Activated T-cell treated with anti-CD3 and anti-CD28 coated beads, Interleukin-2, amount 50 U/mL, for 24 hours (primary cell): ENCODE data around the gene SIN3B.
"Not testable (repeated sequence)": the region's sequence is repeated elsewhere in the genome, so short reads cannot be mapped to it uniquely, and the experiment has no call there.

Experiments
- DNase-seq: peaks from one replicate; pipeline ENCODE4 v3.0.0-alpha.2; 2020
- H3K27ac Mint-ChIP-seq: 2 replicates; pipeline ENCODE4 v1.8.0; 2020; ENCODE audit warnings: mild to moderate bottlenecking, mixed read lengths
- H3K27me3 Mint-ChIP-seq: 2 replicates; pipeline ENCODE4 v1.8.0; 2020; ENCODE audit warnings: mixed read lengths
- H3K36me3 Mint-ChIP-seq: 2 replicates; pipeline ENCODE4 v1.8.0; 2020; ENCODE audit warnings: low read depth, mixed read lengths
- H3K4me1 Mint-ChIP-seq: 2 replicates; pipeline ENCODE4 v1.8.0; 2020; ENCODE audit warnings: low read depth, mixed read lengths
- H3K4me3 Mint-ChIP-seq: 2 replicates; pipeline ENCODE4 v1.8.0; 2020; ENCODE audit warnings: mild to moderate bottlenecking, moderate library complexity, mixed read lengths
- H3K9me3 Mint-ChIP-seq: 2 replicates; pipeline ENCODE4 v1.8.0; 2020; ENCODE audit warnings: mixed read lengths

SIN3B gene, protein sequence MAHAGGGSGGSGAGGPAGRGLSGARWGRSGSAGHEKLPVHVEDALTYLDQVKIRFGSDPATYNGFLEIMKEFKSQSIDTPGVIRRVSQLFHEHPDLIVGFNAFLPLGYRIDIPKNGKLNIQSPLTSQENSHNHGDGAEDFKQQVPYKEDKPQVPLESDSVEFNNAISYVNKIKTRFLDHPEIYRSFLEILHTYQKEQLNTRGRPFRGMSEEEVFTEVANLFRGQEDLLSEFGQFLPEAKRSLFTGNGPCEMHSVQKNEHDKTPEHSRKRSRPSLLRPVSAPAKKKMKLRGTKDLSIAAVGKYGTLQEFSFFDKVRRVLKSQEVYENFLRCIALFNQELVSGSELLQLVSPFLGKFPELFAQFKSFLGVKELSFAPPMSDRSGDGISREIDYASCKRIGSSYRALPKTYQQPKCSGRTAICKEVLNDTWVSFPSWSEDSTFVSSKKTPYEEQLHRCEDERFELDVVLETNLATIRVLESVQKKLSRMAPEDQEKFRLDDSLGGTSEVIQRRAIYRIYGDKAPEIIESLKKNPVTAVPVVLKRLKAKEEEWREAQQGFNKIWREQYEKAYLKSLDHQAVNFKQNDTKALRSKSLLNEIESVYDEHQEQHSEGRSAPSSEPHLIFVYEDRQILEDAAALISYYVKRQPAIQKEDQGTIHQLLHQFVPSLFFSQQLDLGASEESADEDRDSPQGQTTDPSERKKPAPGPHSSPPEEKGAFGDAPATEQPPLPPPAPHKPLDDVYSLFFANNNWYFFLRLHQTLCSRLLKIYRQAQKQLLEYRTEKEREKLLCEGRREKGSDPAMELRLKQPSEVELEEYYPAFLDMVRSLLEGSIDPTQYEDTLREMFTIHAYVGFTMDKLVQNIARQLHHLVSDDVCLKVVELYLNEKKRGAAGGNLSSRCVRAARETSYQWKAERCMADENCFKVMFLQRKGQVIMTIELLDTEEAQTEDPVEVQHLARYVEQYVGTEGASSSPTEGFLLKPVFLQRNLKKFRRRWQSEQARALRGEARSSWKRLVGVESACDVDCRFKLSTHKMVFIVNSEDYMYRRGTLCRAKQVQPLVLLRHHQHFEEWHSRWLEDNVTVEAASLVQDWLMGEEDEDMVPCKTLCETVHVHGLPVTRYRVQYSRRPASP

DNA sequence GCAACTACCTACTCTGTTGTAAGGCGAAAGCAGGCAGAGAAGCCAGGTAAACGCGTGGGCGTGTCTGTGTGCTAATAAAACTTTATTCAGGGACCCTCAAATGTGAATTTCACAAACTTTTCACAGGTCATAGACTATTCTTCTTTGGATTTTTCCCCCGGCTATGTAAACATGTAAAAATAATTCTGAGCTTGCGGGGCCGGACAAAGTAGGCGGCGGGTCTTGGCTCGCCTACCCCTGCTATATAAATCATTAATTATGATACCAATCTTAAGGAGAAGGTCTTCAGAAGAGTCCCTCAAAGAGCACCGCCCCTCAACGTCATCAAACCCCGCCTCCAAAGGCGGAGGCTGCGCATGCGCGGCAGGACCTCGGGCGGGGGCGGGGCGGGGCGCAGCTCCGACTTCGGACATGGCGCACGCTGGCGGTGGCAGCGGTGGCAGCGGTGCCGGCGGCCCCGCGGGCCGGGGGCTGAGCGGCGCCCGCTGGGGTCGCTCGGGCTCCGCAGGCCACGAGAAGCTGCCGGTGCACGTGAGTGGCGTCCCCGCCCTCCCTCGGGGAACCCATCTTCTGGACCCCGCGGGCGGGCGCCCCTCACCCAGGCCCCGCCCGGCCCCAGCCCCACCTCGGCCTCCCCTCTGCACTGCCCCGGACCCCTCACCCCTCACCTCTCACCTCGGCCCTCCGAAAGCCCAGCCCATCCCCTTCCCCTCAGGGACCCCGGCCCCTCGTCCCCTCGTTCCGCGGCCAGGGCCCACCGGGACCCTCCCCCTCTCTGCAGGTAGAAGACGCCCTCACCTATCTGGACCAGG lies at the start of gene SIN3B:
Gene SIN3B (plus strand): TSS at position 389 of the 812 bp plus-strand sequence. CDS start 23 bp downstream, at position 412.
- DNase-seq = peak; percentile 96
- Mint-ChIP-seq H3K27me3 (peaks cover 20% of the 10 kb centered on the region), H3K9me3 (no peaks in the 10 kb centered on the region), H3K27ac (peak within 1 kb of the TSS; percentile 90), H3K36me3 (peaks cover 39% of the 10 kb centered on the region), H3K4me1 (peaks cover 39% of the 10 kb centered on the region), H3K4me3 (peak within 1 kb of the TSS; percentile 86)

- H3K9me3 Mint-ChIP-seq = no peaks in the 10 kb centered on the region
- no peak overlapping the region for H3K4me3 Mint-ChIP-seq
- H3K4me1 Mint-ChIP-seq = no peaks in the 10 kb centered on the region
- H3K27me3 Mint-ChIP-seq = peaks cover 20% of the 10 kb centered on the region
- no peak overlapping the region for H3K27ac Mint-ChIP-seq
- H3K36me3 Mint-ChIP-seq = no peaks in the 10 kb centered on the region
- no peak for DNase-seq
These were observed 49.5 kb upstream of the SIN3B start for GRCh38 chr19:16779539-16780163.

GRCh38 chr19:16782719-16783118 lies 46.5 kb upstream of the SIN3B start:
- Mint-ChIP-seq H3K36me3 (no peaks in the 10 kb centered on the region), H3K9me3 (no peaks in the 10 kb centered on the region), H3K4me1 (no peaks in the 10 kb centered on the region), H3K4me3 (no peak overlapping the region), H3K27ac (no peak overlapping the region), H3K27me3 (peaks cover 12% of the 10 kb centered on the region)
- no peak for DNase-seq

- no peaks in the 10 kb centered on the region for H3K36me3 Mint-ChIP-seq
- peaks cover 3% of the 10 kb centered on the region for H3K27me3 Mint-ChIP-seq
- H3K27ac Mint-ChIP-seq = no peak overlapping the region
- no peak for DNase-seq
- H3K4me1 Mint-ChIP-seq = no peaks in the 10 kb centered on the region
- H3K4me3 Mint-ChIP-seq = no peak overlapping the region
- H3K9me3 Mint-ChIP-seq = peaks cover 21% of the 10 kb centered on the region
These were observed 40.7 kb upstream of the SIN3B start for GRCh38 chr19:16788479-16788878.

DNA sequence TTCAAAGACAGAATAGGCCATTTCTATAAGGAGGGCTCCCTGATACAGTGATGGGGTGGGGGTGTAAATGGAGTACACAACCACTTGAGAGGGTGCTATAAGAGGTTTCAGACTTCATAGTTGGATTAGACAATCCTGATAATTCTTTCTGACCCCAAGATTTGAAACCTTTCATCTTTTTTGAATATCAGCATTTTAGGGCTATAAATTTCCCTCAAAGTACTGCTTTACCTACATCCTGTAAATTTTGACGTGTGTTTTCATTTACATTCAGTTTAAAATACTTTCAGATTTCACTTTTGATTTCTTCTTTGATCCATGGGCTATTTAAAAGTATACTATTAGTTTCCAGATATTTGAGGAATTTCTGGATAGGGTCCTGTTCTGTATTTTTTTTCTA lies 40.0 kb upstream of the SIN3B start:
- Mint-ChIP-seq H3K4me3 (no peak overlapping the region), H3K27ac (no peak overlapping the region), H3K36me3 (no peaks in the 10 kb centered on the region), H3K9me3 (peaks cover 21% of the 10 kb centered on the region), H3K4me1 (no peaks in the 10 kb centered on the region), H3K27me3 (peaks cover 3% of the 10 kb centered on the region)
- no peak for DNase-seq

GRCh38 chr19:16790051-16790450 lies 39.1 kb upstream of the SIN3B start:
- peaks cover 21% of the 10 kb centered on the region for H3K9me3 Mint-ChIP-seq
- H3K36me3 Mint-ChIP-seq = no peaks in the 10 kb centered on the region
- H3K27ac Mint-ChIP-seq = no peak overlapping the region
- DNase-seq = no peak
- H3K27me3 Mint-ChIP-seq = peaks cover 3% of the 10 kb centered on the region
- no peaks in the 10 kb centered on the region for H3K4me1 Mint-ChIP-seq
- H3K4me3 Mint-ChIP-seq = no peak overlapping the region

- H3K4me3 Mint-ChIP-seq = no peak overlapping the region
- no peak overlapping the region for H3K27ac Mint-ChIP-seq
- no peaks in the 10 kb centered on the region for H3K36me3 Mint-ChIP-seq
- H3K9me3 Mint-ChIP-seq = peaks cover 26% of the 10 kb centered on the region
- DNase-seq = no peak
- no peaks in the 10 kb centered on the region for H3K4me1 Mint-ChIP-seq
- no peaks in the 10 kb centered on the region for H3K27me3 Mint-ChIP-seq
These were observed 37.3 kb upstream of the SIN3B start for GRCh38 chr19:16791942-16792341.

DNA sequence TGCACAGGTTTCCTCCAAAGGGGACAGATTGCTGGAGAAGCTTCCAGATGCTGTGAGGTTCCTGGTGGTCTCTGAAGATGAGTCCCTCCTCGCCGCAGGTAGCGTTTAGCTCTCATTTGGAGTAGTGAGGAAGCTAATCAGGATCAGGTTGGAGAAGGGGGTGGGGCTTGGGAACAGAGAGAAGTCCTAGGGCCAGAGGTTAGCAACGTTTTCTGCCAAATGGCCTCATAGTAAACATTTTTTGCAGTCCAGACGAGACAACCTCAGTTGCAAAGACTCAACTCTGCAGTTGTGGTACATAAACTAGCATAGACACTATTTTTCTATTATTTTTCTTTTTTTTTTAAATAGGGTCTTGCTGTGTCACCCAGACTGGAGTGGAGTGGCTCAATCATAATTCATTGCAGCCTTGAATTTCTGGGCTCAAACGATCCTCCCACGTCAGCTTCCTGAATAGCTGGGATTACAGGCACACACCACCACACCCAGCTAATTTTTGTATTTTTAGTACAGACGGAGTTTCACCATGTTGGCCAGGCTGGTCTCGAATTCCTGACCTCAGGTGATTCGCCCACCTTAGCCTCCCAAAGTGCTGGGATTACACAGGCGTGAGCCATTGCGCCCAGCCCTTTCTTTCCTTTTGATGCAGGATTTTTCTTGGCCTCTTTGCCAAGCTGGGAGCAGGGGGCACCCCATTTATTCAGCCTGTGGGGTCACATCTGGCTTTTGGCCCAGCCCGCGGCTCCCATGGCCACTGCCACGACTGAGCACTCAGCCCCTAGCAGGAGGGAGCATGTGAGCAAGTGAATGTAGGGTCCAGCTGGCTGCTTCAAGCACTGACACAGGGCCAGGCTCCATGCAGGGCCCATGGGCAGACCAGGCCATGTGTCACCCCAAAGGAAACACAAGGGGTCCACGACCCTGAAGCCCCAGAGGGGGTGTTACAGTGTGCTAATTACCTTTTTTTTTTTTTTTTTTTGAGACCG lies 34.4 kb upstream of the SIN3B start:
- H3K9me3 Mint-ChIP-seq = peaks cover 16% of the 10 kb centered on the region
- H3K27ac Mint-ChIP-seq = no peak overlapping the region
- no peaks in the 10 kb centered on the region for H3K36me3 Mint-ChIP-seq
- no peak for DNase-seq
- H3K4me3 Mint-ChIP-seq = no peak overlapping the region
- H3K4me1 Mint-ChIP-seq = no peaks in the 10 kb centered on the region
- no peaks in the 10 kb centered on the region for H3K27me3 Mint-ChIP-seq

- Mint-ChIP-seq H3K27me3 (no peaks in the 10 kb centered on the region), H3K4me1 (no peaks in the 10 kb centered on the region), H3K27ac (no peak overlapping the region), H3K9me3 (peaks cover 13% of the 10 kb centered on the region), H3K4me3 (no peak overlapping the region), H3K36me3 (no peaks in the 10 kb centered on the region)
- DNase-seq = no peak
These were observed 33.5 kb upstream of the SIN3B start for GRCh38 chr19:16795731-16796130.

- Mint-ChIP-seq H3K4me3 (no peak overlapping the region), H3K27me3 (no peaks in the 10 kb centered on the region), H3K4me1 (no peaks in the 10 kb centered on the region), H3K36me3 (no peaks in the 10 kb centered on the region), H3K9me3 (peaks cover 5% of the 10 kb centered on the region), H3K27ac (no peak overlapping the region)
- DNase-seq = no peak
These were observed 31.3 kb upstream of the SIN3B start for GRCh38 chr19:16797876-16798275.

GRCh38 chr19:16798326-16798725 lies 30.9 kb upstream of the SIN3B start:
- not testable (repeated sequence) for H3K27me3 Mint-ChIP-seq, H3K36me3 Mint-ChIP-seq, H3K9me3 Mint-ChIP-seq, H3K4me3 Mint-ChIP-seq, DNase-seq, H3K4me1 Mint-ChIP-seq, H3K27ac Mint-ChIP-seq

DNA sequence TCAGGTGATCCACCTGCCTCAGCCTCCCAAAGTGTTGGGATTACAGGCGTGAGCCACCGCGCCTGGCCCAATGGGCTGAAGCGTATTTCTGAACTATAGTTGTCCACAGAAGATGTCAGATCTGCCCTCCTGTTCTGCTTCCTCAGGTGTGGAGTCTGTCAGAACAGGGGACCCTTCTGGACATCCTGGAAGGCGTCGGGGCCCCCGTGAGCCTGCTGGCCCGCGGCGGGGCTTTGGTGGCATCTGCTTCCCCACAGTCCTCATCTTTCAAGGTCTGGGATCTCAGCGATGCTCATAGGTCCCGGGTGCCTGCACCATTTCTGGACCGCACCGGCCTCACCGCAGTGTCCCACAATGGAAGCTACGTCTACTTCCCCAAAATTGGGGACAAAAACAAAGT lies 29.5 kb upstream of the SIN3B start:
- no peaks in the 10 kb centered on the region for H3K27me3 Mint-ChIP-seq
- no peaks in the 10 kb centered on the region for H3K4me1 Mint-ChIP-seq
- no peaks in the 10 kb centered on the region for H3K36me3 Mint-ChIP-seq
- peaks cover 5% of the 10 kb centered on the region for H3K9me3 Mint-ChIP-seq
- no peak overlapping the region for H3K27ac Mint-ChIP-seq
- no peak for DNase-seq
- no peak overlapping the region for H3K4me3 Mint-ChIP-seq

- DNase-seq = no peak
- Mint-ChIP-seq H3K27me3 (no peaks in the 10 kb centered on the region), H3K9me3 (no peaks in the 10 kb centered on the region), H3K4me3 (no peak overlapping the region), H3K27ac (no peak overlapping the region), H3K36me3 (no peaks in the 10 kb centered on the region), H3K4me1 (no peaks in the 10 kb centered on the region)
These were observed 27.6 kb upstream of the SIN3B start for GRCh38 chr19:16801600-16802013.
